SK-N-MC (cell line): ENCODE data around the gene KANSL3.

Experiments used
- EZH2 ChIP-seq: fragments of 200-600 bp; sonication (generic); IDR thresholded peaks from one replicate; pipeline ENCODE4 v1.6.1; 2017; ENCODE audit warnings: antibody characterized with exemption
- FOXP2 ChIP-seq: optimal IDR thresholded peaks from 2 replicates; pipeline ENCODE3; 2011; ENCODE audit warnings: mild to moderate bottlenecking, moderate library complexity; ENCODE audit not compliant: insufficient read depth; ENCODE audit errors: extremely low read length, control extremely low read depth
- POLR2AphosphoS5 ChIP-seq: IDR thresholded peaks from 2 replicates; pipeline ENCODE4 v1.6.1; 2012; ENCODE audit warnings: mild to moderate bottlenecking, low read depth, low read length, borderline replicate concordance

DNA sequence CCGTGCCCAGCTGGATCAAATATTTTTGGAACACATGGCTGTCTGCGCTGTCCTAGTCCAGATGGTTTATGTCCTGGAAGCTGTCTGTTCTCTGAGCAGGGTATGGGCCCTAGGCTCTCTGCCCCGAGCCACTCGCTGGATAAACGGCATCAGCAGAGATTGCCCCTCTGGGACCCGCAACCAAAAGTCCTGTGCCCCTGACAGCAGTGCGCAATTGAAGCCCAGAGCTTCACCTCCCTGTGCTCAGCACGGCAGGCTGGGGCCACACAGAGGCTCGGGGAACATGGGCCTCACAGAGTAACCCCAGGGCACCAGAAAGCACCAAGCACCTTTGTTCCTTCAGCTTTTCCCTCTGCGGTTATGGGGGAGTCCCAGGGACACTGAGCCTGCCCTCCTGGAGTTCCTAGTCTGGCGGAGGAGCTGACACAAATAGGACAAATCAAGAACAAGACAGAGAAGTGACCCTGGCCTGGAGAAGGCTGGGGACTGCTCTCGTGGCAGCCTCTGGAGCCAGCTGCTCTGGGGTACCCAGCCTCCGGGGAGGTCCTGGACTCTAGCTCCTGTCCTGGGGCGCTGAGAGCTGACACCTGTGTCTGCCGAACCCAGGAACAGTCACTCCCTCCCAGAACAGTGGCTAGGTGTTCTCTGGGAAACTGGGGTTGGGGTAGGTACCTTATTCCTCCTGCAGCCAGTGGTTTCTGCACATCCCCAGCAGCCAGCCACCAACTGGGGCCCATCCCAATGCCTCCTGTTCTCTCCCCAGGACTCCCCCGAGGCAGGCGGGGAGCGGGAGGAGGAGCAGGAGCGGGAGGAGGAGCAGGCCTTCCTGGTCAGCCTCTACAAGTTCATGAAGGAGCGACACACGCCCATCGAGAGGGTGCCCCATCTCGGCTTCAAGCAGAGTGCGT is 89.3 kb downstream of the KANSL3 start:
- TF ChIP-seq POLR2AphosphoS5 (no peak), EZH2 (no peak), FOXP2 (no peak)
